Left forelimb (tissue), 1 donor: ENCODE data around the gene SLC22A4.

Source experiments
- DNase-seq: peaks from one replicate; pipeline ENCODE4 v3.0.0-alpha.2; 2018; ENCODE audit warnings: low spot score

The SLC22A4 gene

DNA sequence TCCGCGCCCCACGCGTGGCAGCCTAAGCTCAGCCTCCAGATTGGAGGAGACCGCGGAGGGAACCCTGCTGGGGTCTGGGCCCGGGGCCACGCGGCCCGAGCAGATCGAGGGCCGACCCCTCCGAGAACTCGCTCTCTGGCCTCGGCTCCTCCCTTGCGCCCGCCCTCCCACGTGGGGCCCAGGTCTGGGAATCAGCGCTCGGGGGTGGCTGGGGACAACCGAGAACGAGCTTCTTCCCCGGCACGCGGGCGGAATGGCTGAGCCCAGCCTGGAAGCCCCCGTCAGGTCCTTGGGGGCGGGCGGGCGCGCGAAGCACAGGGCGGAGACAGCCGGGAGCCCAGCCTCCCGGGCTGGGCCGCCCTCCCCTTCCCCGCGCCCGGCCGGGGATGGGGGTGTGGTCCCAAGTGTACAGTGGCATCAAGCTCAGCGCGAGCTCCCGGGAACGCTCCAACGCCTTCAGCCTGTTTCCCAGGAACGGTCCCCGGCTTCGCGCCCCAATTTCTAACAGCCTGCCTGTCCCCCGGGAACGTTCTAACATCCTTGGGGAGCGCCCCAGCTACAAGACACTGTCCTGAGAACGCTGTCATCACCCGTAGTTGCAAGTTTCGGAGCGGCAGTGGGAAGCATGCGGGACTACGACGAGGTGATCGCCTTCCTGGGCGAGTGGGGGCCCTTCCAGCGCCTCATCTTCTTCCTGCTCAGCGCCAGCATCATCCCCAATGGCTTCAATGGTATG lies at the start of gene SLC22A4:
Gene SLC22A4 (plus strand): TSS at position 403 of the 736 bp plus-strand sequence. CDS start 223 bp downstream, at position 626.
- DNase-seq = peak; percentile 94

DNA sequence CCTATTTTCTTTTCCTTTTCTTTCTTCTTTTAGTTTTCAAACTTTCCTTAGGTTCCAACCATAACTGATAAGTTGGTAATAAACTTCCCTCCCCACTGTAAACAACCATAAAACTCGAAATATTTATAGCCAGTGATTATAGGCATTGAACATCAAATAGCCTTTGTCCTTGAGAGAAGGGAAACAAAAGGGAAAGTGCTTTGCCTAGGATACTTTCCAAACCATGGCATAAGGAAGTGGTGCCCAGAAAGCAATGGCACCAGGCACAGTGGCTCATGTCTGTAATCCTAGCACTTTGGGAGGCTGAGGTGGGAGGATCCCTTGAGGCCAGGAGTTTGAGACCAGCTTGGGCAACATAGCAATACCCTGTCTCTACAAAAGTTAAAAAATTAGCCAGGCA lies 48.6 kb upstream of the SLC22A4 start:
- no peak for DNase-seq

DNA sequence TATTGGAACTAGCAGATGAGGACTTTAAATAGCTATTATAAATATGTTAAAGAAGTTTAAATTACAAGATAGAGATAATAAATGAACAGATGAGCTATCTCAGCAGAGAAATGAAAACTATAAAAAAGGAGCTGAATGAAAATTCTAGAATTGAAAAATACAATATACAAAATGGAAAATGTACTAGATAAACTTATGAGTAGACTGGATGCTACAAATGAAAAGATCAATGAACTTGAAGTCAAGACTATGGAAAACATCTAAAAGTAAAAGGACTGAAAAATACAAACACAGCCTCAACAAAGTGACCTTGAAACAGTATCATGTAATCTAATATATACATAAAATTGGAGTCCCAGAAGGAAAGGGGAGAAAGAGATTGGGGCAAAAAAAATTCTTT lies 47.4 kb upstream of the SLC22A4 start:
- DNase-seq = no peak

DNA sequence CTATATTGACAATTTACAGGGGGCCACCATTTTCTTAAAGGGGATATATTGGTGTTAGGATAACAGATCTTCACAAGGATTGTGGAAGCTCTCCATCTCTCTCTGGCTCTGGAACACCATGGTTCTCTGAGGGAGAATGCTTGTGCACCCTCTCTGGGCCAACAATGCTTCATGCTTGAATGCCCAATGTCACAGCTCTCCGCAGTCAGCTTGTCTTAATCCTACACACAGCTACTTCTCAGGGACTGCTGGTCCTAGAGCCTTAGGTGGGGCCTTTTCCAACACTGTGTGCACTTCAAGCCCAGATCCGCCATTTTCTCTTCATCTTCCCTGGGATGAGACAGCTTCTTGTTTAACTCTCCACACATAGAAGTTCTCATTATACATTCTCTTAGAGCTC lies 43.6 kb upstream of the SLC22A4 start:
- DNase-seq = peak; percentile 23

DNA sequence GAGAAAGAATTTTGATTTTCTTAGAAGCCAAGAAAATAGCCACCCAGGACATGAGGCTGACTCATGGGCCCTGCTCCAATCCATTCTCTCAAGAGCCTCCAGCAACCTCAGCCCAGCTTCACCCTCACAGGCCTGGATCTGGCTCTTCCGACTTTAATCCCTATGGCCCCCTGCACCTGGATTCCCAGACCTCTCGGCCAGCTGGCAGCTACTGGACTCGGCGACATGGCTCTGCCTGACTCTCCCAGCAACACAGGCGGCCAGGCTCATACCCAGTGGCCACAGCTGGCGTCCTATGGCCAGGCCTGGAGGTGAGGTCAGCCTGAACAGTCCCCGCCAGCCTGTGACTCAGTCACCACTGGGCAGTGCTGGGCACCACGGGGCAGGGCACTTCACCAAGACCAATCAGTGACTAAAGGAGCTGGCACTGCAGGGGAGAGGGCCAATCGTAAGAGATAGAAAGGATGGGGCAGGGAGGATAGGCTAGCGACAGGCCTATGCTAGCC lies 42.9 kb upstream of the SLC22A4 start:
- peak; percentile 65 for DNase-seq

DNA sequence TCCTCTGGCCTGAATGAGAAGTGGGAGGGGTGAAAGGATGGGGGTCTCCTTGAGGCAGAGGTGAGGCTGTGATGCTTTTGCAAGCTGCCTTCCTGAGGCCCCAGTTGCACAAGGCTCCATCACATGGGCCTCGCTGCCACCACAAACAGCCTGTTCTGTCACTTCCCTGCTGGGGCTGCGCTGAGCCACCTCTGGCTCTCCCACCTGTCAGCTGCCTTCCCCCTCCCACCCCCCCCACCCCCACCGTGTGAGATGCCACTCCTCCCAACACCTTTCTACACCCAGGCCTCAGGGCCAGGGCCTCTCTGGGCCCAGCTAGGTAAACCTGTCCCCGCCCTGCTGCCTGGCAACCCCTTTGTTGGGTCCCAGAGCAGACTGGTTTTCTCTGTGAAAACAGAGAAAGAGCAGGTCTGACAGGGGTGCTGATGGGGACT lies 41.2 kb upstream of the SLC22A4 start:
- peak; percentile 41 for DNase-seq

DNA sequence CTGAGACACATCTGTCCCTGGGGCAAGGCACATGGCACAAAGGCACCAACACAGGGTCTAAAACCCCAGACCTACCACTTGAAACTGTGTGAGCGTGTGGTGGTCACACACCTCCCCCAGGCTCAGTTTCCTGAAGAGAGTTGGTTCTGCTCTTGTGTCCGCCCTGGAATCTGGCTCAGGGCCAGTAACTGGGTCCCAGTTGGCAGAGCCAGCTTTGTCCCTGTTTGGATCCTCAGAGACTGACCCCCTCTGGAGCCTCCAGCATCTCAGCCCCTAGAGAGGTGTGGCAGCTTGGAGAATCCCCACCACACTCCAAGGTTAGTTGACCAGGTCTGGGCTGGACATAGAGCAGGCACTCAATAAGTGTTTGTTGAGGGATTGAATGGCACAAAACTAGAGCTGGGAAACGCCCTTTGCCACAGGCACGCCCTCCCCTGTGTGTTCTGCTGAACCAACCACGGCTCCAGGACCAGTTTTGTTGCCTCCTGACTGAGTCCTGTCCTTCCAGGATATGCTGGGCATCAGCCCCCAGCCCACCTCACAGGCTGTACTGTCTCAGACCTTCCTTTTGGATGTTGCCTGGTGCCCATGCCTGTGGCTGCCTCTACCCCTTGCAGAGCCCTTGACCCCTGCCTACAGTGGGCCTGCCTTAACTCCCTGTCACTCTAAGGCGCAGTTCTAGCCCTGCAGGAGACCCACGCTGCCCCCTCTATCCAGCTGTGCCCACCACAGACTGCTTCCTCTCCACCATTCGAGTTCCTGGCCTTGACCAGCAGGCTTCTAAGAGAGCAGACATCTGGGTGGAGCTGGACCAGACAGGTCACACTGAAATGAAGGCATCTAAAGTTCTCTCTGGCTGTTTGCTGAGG lies 40.5 kb upstream of the SLC22A4 start:
- DNase-seq = peak; percentile 54

DNA sequence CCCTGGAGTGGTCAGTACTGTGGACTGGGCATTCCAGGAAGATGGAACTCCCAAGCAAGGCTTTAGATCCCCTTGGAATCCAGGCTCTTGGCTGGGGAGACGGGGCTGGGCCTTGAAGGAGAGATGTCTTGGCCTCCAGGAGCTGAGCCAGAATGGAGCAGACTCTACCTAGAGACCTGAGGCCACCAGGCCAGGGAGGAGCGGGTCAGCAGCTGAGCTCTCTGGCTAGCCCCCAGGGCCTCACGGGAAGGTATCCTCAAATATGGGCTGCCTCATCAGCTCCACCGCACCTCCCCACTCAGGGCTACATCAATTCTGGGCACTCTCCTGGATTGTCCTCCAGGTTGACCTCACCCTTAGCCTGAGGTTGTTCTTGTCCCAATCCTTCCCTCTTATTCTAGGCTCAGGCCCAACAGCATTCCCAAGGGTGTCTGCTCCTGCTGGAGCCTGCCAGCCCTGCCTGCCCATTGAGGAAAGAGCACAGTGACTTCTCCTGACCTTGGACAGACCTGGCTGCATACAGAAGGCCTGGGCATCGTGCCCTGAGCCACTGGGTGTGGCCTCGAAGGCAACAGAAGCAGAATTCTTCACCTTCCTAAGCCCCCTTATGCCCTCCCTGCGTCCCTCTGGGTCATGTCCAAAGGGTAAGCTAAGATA lies 39.7 kb upstream of the SLC22A4 start:
- peak; percentile 42 for DNase-seq

DNA sequence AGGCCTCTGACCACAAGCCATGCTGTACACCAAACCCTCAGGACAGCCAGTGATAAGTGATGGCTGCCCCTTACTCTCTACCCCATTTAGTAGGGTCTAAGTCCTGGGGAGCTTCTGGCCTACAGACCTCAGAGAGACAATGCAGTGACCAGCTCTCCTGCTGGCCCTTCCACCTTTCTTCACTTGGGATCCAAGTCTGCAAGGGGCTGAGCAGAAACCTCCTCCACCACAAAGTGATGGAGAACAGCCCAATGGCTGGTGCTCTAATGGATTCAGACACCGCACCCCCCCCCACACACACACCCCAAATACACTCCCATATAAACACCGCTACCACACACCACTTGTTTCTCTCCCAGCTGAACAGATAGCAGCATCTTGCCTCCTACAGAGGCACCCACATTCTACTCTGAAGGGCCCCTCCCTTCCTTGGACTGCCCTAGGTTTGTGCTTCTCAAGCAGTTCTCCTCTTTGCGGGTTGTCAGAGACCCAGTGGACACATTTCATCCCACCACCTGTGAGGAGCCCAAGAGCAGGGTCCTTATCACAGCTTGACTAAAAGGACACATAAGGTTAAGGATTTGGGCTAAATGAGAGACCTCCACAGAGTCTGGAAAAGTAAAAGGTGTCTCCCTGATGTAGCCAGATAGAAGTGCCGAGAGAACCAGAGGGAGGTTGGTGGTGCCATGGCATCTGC lies 38.0 kb upstream of the SLC22A4 start:
- peak; percentile 22 for DNase-seq

DNA sequence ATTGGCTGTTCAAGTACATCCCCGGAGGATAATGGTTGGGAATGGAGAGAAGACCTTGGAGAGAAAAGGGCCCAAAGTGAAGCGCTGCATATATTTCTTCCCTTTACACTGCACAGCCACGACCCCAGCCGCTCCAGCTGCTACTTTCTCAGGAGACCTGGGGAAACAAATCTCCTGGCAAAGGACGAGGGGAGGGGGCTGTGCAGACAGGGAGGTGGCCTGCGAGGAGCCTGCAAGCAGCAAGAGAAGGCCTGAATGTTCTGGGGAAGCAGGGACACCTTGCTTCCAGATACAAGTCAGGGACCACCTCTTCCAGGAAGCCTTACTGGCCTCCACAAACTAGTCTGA lies 37.4 kb upstream of the SLC22A4 start:
- DNase-seq = no peak

DNA sequence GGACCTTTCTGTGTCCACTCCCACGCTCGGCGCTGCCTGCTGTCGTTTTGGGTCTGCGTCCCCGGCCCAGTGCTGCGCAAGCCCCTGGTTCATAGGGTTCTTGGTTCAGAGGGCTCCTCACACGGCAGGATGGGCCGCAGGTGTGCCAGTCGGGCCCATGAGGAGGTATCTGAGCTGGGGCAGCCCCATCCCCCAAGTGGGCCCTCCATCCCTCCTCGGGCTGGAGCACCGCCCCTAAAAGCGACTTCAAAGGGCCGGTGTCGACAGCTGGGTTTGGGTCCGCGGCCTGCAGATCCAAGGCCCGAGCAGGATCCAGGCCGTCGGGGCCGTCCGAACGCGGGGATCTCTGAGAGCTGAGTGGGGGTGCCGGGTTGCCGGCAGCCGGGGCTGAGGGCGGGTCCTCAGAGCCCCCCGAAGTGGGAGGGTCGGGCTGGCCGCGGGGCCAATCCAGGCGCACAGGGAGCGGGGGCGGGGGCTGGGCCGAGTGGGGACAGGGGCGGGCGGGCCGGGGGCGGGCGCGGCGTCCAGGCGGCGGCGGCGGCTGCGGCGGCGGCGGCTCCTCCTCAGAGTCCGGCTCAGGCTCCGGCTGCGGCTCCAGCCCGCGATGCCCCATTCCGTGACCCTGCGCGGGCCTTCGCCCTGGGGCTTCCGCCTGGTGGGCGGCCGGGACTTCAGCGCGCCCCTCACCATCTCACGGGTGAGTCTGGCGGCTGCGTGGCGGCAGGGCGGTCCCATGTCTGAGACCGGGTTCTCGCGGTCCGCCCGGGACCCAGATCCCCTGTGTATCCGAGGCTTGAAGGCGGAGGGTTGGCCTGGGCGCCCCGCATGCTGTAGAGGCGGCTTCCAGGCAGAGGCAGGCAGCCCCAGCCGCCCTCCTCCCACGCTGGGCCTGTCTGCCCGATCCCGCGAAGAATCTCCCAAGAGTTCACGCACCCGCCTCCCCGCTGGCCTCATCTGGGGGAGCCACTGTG lies 36.8 kb upstream of the SLC22A4 start, which contains the start of gene PDLIM4:
Gene PDLIM4 (plus strand): TSS at position 566 of the 971 bp plus-strand sequence. CDS start 39 bp downstream, at position 605.
- peak; percentile 86 for DNase-seq

DNA sequence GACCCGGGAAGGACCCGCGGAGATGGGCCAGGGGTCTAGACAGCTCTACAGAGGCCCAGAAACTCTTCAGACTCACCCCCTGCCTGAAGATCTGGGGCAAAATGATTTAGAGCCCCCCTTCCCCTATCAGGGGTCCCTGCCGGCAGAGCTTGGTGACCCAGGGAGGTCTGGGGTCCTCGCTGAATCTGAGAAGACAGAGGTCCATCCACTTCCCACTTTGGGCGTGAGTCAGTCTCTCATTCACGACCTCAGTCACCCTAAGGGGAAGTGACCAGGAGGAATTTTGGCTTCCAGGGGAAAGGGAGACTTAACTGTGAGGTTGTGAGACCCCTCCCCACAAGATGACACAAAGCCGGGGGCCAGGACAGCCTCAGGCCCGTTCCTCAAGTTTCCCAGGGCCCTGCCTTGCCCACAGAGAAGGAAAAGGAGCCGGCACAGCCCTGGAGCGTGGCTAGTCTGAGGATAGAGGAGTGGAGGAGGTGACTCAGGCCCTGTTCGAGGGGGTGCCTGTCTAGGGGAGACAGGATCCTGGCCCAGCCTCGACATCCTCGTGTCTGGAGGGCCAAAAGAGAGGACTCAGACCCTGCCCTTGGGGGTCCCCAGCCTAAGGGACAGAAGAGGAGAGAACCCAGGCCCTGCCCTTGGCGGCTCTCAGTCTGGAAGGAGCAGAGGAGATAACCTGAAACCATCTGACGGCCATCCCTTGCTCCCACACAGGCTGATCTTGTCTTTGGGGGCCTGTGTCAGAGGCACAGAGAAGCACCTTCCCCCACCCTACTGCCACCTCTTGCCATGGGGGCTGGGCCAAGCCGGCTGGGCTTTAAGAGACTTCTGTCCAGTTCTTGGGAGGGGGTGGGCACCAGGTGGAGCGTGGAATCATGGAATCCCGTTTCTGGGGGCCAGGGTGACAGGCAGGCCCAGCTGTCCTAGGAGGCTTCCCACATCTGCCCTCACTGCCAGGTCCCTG lies 35.8 kb upstream of the SLC22A4 start:
- no peak for DNase-seq

DNA sequence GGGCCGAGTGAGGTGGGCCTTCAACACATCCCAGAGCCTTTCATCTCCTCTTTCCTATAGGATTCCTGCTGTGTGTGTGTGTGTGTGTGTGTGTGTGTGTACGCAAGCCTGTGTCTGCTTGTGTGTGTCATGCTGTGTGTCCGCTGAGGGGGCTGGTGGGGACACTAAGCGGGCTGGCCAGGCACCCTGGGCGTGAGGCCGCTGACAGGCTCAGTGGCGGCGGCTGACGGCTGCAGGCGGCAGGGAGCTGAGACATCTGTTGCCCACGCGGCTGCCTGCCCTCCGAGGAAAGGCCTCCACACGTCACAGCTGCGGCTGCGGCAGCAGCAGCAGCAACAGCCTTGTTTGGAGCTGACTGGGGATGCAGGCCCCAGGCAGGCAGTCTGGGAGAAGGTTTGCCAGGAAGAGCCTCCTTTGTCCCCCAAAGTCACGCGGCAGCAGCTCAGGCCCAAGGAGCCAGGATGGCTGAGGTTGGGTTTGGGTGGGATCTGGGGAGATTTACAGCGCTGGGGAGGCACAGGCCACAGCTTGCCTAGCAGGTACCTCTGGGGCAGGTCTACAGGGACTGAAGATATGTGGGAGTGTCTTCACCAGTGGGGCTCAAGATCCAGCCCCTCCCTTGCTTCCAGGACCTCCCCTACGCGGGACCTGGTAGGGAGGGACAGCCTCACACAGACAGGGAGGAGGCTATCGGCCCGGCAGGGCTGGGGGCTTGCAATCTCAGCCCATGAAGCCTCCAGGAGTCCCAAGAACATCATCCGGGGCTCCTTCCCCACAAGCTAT lies 34.9 kb upstream of the SLC22A4 start:
- DNase-seq = peak; percentile 84

DNA sequence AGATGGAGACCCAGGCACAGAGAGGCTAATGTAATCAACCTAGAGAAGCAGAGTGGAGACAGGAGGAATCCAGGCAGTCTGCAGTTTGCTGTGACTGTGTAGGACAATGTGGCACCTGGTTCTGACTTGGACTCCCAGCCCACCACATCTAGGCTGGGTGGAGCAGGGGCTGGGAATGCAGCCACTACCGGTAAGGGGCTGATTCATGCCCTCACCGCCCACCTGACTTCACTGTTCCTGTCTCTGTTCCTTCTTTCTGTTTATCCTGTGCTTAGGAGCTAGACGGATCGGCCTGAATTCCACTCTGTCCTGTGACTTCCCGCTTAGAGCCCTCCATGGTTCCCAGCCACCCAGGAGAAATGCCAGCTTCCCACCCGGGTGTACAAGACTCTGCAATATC lies 34.1 kb upstream of the SLC22A4 start:
- peak; percentile 59 for DNase-seq

DNA sequence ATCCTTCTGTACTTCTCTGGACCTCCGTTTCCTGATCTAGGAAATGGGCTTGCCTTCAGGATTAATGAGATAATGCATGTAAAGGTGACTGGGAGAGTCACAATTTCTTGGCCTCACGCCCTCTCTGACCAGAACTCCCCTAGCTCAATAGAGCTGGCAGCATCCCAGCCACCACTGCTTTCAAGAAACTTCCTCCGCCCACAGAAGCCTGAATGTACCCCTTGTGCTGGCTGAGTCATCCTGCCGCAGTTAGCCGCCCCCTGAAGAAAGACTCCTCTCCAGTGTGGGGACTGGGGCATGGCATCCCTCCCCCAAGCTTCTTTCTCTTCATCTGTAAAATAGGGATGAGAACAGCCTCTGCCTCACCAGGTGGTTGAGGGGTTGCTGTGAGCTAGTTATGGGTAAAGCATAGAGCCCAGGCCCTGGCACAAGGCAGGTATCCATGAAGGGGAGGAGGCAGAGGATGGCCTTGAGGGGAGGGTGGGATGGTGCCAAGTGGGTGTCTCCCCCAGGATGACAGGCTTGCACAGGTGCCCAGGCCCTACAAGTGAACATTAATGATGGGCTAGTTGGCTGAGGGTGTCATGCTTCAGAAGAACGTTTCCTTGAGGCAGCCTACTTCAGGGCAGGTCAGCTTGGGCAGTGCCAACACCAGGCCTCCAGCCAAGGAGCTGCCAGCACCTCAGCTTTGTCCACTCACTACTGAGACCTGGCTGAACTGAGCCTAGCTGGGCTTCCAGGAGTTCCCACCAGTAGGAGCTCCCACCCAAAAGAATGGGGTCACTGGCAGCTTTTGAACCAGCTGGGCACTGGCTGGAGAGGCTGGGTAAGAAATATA lies 33.3 kb upstream of the SLC22A4 start:
- peak; percentile 57 for DNase-seq

DNA sequence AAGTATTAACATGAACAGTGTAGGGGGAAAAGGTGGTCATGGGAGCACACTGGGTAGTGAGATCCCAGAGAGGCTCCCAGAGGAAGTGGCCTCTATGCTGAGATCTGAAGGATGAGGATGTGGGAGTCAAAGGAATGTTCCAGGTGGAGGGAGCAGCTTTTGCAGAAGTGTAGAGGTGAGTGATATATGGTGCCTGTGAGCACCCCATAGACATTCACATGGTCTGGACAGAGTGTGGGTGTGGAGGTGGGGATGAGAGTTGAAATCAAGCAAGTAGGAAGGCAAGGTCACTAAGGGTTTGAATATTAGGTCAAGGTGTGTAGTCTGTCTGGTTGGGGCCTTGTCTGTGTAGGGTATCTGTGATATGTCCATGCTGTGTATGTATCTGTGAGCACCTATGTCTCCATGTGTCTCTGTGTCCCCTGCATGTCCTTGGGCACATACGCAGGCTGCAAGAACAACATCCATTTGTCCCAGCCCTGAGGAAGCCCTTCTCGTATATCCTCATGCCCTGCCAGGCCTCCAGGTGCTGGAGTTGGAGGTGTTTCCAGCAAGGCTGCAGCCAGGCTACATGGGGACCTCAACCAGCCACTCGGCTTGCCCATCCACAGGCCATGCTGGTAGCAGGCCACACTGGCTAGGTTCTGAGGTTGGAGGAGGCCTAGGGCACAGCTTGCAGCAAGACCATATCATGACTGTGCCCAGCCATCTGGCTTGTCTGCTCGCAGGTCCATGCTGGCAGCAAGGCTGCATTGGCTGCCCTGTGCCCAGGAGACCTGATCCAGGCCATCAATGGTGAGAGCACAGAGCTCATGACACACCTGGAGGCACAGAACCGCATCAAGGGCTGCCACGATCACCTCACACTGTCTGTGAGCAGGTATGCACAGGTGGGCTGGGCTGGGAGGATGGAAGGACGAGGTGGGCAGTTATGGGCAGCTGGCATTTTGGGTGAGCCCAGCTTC lies 32.0 kb upstream of the SLC22A4 start:
- peak; percentile 34 for DNase-seq
